Parathyroid adenoma (tissue), 2 donors: ENCODE measurements around the gene RAE1.

Source experiments
- H2AFZ ChIP-seq: fragments of 300-600 bp; sonication (generic); one replicate; pipeline ENCODE4 v1.7.0; 2017; ENCODE audit warnings: antibody characterized with exemption, mild to moderate bottlenecking
- H3K27ac ChIP-seq: fragments of 300-600 bp; sonication (generic); one replicate; pipeline ENCODE4 v1.7.0; 2017
- H3K27me3 ChIP-seq: fragments of 300-600 bp; sonication (generic); one replicate; pipeline ENCODE4 v1.7.0; 2017; ENCODE audit warnings: low read length; ENCODE audit not compliant: control insufficient read depth, insufficient read depth
- H3K36me3 ChIP-seq: fragments of 300-600 bp; sonication (generic); one replicate; pipeline ENCODE4 v1.7.0; 2017; ENCODE audit warnings: low read length; ENCODE audit not compliant: control insufficient read depth, insufficient read depth
- H3K4me1 ChIP-seq: fragments of 300-600 bp; sonication (generic); one replicate; pipeline ENCODE4 v1.7.0; 2017; ENCODE audit warnings: control low read depth
- H3K4me2 ChIP-seq: fragments of 300-600 bp; sonication (generic); one replicate; pipeline ENCODE4 v1.7.0; 2017; ENCODE audit warnings: low read length
- H3K4me3 ChIP-seq: fragments of 300-600 bp; sonication (generic); one replicate; pipeline ENCODE4 v1.7.0; 2017; ENCODE audit warnings: low read depth, low read length
- H3K79me2 ChIP-seq: fragments of 300-600 bp; sonication (generic); one replicate; pipeline ENCODE4 v1.7.0; 2017; ENCODE audit warnings: control low read depth
- H3K9ac ChIP-seq: fragments of 300-600 bp; sonication (generic); one replicate; pipeline ENCODE4 v1.7.0; 2017; ENCODE audit warnings: mild to moderate bottlenecking
- H3K9me3 ChIP-seq: fragments of 300-600 bp; sonication (generic); one replicate; pipeline ENCODE4 v1.7.0; 2017; ENCODE audit warnings: low read length; ENCODE audit not compliant: control insufficient read depth
- TF ChIP-seq, protein P1 (sequence below): fragments of 300-600 bp; sonication (generic); IDR thresholded peaks from one replicate; pipeline ENCODE4 v1.7.0; 2017; ENCODE audit warnings: antibody characterized with exemption, mild to moderate bottlenecking
- donor health status: primary hyperparathyroidism.

Gene RAE1

DNA sequence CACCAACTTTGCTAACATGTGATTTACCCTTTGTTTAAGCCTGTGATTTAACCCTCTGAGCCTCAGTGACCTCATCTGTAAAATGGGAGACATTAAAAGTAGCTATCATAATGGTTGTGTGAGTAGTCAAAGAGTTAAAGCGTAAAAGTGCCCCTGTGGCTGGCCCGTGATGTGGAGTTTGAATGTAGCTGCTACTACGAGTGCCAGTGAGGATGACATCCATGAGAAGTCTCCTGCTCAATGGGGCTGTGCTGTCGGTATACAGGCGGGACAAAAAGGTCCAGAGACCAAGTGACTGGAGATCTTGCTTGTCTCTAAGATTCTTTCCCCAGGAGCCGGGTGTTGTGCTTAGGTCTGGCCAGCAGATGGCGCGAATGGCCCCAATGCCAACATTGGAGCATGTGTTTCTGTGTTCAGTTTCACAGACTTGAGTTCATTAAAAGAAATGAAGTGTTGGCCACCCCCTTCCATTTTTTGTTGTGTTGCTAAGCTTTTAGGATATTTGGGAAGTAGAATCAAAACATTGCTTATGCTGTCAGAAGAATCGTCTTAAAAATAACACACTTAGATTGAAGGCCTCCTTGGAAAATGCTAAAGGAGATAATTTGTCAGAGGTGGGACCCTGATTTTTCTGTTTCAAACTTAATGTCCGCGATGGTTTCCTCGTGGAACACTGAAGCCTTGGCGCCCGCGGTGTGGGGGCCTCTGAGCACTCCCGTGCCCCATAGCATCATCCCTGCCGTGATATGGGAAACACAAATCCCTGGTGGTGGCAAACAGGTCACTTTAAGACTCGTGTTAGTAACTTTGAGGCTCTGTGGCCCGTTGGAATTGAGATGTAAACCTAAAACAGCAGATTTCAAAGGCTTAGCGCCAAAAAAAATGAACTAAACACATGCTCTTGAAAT is 30.8 kb downstream of the RAE1 start:
- TF ChIP-seq, protein P1, sequence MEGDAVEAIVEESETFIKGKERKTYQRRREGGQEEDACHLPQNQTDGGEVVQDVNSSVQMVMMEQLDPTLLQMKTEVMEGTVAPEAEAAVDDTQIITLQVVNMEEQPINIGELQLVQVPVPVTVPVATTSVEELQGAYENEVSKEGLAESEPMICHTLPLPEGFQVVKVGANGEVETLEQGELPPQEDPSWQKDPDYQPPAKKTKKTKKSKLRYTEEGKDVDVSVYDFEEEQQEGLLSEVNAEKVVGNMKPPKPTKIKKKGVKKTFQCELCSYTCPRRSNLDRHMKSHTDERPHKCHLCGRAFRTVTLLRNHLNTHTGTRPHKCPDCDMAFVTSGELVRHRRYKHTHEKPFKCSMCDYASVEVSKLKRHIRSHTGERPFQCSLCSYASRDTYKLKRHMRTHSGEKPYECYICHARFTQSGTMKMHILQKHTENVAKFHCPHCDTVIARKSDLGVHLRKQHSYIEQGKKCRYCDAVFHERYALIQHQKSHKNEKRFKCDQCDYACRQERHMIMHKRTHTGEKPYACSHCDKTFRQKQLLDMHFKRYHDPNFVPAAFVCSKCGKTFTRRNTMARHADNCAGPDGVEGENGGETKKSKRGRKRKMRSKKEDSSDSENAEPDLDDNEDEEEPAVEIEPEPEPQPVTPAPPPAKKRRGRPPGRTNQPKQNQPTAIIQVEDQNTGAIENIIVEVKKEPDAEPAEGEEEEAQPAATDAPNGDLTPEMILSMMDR, result peak; percentile 93
- Histone ChIP-seq H3K4me3 (no peak overlapping the region), H3K4me2 (no peak overlapping the region), H3K9me3 (no peaks in the 10 kb centered on the region), H3K36me3 (no peaks in the 10 kb centered on the region), H3K27ac (no peak overlapping the region), H3K9ac (no peak overlapping the region), H3K79me2 (no peaks in the 10 kb centered on the region), H3K4me1 (no peaks in the 10 kb centered on the region), H2AFZ (no peak overlapping the region), H3K27me3 (no peaks in the 10 kb centered on the region)

DNA sequence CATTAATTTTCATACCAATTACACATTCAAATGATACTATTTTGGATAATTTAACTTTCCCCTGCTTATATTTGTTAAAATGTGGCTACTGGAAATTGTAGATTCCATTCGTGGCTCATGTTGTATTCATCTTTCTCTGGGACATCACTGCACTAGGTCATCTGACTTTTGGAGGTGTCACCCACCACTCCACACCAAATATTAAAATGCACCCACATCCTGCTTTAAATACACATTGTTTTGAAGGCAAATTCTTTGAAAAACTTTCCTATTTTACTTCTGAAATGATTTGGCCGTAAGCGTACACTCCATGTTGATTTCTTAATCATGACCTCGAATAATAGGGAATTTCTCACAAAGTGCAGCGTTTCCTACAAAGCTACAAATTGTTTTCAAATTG is 31.5 kb downstream of the RAE1 start:
- Histone ChIP-seq H3K9ac (no peak overlapping the region), H3K27me3 (no peaks in the 10 kb centered on the region), H3K27ac (no peak overlapping the region), H2AFZ (no peak overlapping the region), H3K4me1 (no peaks in the 10 kb centered on the region), H3K4me2 (no peak overlapping the region), H3K9me3 (no peaks in the 10 kb centered on the region), H3K79me2 (no peaks in the 10 kb centered on the region), H3K36me3 (no peaks in the 10 kb centered on the region), H3K4me3 (no peak overlapping the region)
- TF ChIP-seq, protein P1, result no peak

DNA sequence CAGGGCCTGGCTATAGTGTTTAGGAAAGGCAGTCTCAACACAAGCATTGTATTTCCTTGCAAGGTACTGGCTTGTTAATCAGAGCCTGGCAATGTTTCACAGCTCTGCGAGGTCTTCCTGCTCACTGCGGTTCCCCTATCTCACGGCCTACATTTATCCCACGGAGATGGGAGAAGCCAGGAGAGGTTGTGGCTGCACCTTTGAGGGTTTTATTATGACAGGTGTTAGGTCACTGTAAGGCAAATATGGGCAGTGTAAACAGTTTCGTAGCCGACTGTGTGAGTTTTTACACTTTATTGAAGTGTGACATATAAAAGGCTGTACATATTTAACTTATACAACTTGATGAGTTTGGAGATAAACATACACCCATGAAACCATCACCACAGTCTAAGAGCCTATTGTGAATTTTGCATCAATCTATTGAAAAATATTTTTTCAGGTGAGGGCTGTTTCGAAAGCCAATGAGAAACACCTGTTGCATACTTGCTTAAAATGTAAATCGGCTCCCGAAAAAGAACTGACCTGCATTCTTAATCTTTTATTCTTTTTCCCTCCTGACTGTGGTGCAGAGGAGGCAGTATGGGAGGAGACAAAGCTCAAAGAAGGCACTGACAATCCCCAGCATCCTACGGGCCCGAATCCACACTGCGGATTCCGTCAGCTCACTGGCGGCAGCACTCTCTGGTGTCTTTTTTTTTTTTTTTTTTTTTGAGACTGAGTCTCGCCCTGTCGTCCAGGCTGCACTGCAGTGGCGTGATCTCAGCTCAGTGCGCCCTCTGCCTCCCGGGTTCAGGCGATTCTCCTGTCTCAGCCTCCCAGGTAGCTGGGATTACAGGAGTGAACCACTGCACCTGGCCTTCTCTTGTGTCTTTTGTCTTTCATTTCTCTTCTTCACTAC is 32.6 kb downstream of the RAE1 start:
- H3K4me2 ChIP-seq, result no peak overlapping the region
- no peaks in the 10 kb centered on the region for H3K36me3 ChIP-seq
- no peak overlapping the region for H3K27ac ChIP-seq
- TF ChIP-seq, protein P1, result no peak
- no peaks in the 10 kb centered on the region for H3K27me3 ChIP-seq
- H3K9me3 ChIP-seq, result no peaks in the 10 kb centered on the region
- no peak overlapping the region for H2AFZ ChIP-seq
- no peaks in the 10 kb centered on the region for H3K4me1 ChIP-seq
- no peaks in the 10 kb centered on the region for H3K79me2 ChIP-seq
- no peak overlapping the region for H3K4me3 ChIP-seq
- no peak overlapping the region for H3K9ac ChIP-seq

DNA sequence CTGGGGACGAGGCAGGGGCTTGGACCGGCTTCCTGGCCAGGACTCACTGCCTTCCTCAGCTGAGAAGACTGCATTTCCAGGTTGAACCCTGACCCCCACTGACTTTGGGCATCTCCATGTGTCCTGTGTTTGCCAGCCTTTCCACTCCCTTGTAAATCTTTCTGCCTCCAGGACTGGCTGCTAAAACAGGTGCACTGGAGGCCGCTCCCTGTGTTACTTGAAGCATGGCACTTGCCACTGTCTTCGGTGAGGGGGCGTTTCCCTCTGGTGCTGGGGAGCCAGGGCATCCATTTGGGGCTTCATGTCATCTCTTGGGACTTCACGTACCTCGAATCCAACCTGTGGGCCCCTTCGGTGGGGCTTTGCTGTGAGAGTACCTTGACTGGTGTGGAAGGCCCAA is 33.4 kb downstream of the RAE1 start:
- no peak overlapping the region for H2AFZ ChIP-seq
- TF ChIP-seq, protein P1, result no peak
- no peaks in the 10 kb centered on the region for H3K4me1 ChIP-seq
- H3K9me3 ChIP-seq, result no peaks in the 10 kb centered on the region
- no peak overlapping the region for H3K4me2 ChIP-seq
- H3K27me3 ChIP-seq, result no peaks in the 10 kb centered on the region
- H3K9ac ChIP-seq, result no peak overlapping the region
- H3K27ac ChIP-seq, result no peak overlapping the region
- H3K36me3 ChIP-seq, result no peaks in the 10 kb centered on the region
- H3K79me2 ChIP-seq, result no peaks in the 10 kb centered on the region
- H3K4me3 ChIP-seq, result no peak overlapping the region
